ENCODE results near the gene ANKS6.

The ANKS6 gene

DNA sequence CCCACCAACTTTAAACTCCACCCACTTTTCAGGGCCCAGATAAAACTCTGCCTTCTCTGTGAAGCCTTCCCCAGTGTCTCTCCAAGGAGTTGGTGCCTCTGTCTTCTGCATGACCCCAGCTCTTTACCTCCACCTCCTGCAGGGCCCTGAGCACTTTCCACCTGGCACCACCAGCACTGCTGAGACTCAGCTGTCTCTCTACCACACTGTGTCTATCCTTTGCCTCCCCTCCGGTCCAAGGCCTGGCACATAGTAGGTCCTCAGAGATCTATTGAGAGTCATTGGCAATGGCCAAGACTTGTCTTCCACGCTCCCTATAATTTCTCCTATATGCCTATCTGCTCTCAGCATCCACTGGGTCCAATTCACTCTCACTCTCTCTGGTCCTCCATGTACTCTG, 74.7 kb downstream of the ANKS6 start:
- no peak overlapping the region for H3K9ac ChIP-seq (ENCODE audit: low read depth, low read length, poor library complexity, severe bottlenecking)
- no peaks in the 10 kb centered on the region for H4K20me1 ChIP-seq (ENCODE audit: insufficient read depth, low read length, poor library complexity, severe bottlenecking)
- no peak overlapping the region for H2AFZ ChIP-seq (ENCODE audit: low read length)
- H3F3A ChIP-seq (ENCODE audit: low read depth): no peaks in the 10 kb centered on the region
- H3K36me3 ChIP-seq (ENCODE audit: insufficient read depth, low read length): no peaks in the 10 kb centered on the region
- H3K4me2 ChIP-seq (ENCODE audit: low read depth, low read length, poor library complexity, severe bottlenecking): no peak overlapping the region
- no peaks in the 10 kb centered on the region for H3K9me2 ChIP-seq (replicated peaks; ENCODE audit: low read depth, low read length)
- peaks cover 3% of the 10 kb centered on the region for H3K4me1 ChIP-seq (ENCODE audit: insufficient read depth, low read length, poor library complexity, severe bottlenecking)
- no peaks in the 10 kb centered on the region for H3K9me3 ChIP-seq (ENCODE audit: insufficient read depth, low read depth, low read length)
- no peak overlapping the region for H3K4me3 ChIP-seq (ENCODE audit: low read length, poor library complexity, severe bottlenecking)
- H3K27me3 ChIP-seq (ENCODE audit: insufficient read depth, low read length, poor library complexity, severe bottlenecking): no peaks in the 10 kb centered on the region
- H3K79me2 ChIP-seq (ENCODE audit: insufficient read depth, low read length): no peaks in the 10 kb centered on the region
- TF ChIP-seq, protein P1, sequence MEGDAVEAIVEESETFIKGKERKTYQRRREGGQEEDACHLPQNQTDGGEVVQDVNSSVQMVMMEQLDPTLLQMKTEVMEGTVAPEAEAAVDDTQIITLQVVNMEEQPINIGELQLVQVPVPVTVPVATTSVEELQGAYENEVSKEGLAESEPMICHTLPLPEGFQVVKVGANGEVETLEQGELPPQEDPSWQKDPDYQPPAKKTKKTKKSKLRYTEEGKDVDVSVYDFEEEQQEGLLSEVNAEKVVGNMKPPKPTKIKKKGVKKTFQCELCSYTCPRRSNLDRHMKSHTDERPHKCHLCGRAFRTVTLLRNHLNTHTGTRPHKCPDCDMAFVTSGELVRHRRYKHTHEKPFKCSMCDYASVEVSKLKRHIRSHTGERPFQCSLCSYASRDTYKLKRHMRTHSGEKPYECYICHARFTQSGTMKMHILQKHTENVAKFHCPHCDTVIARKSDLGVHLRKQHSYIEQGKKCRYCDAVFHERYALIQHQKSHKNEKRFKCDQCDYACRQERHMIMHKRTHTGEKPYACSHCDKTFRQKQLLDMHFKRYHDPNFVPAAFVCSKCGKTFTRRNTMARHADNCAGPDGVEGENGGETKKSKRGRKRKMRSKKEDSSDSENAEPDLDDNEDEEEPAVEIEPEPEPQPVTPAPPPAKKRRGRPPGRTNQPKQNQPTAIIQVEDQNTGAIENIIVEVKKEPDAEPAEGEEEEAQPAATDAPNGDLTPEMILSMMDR (conservative IDR thresholded peaks at IDR 0.05; ENCODE audit: low read length): no peak
- no peak for TF ChIP-seq EZH2phosphoT487 (IDR thresholded peaks at IDR 0.05; ENCODE audit: borderline replicate concordance)

DNA sequence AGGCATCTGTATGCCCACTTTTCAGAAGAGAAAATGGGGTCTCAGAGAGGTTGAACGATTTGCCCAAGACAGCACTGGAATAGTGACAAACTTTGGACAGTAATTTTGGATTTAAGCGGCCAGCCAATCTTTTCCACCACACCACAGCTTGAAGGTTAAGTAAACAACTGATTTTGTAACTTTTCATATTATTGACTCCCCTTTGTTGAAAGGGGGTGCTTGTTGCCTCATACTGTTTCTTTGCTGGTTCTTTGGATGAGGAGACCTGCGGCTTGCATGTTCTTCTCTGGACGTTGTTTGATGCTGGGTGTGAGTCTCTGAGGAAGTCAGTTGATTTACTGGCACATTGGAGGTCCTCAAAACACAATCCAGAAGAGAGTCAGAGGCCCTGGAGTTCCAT, 76.0 kb downstream of the ANKS6 start:
- Histone ChIP-seq H3K79me2 (ENCODE audit: insufficient read depth, low read length) (no peaks in the 10 kb centered on the region), H2AFZ (ENCODE audit: low read length) (no peak overlapping the region), H3K9ac (ENCODE audit: low read depth, low read length, poor library complexity, severe bottlenecking) (no peak overlapping the region), H3K36me3 (ENCODE audit: insufficient read depth, low read length) (no peaks in the 10 kb centered on the region), H3K9me2 (replicated peaks; ENCODE audit: low read depth, low read length) (no peaks in the 10 kb centered on the region), H3K4me3 (ENCODE audit: low read length, poor library complexity, severe bottlenecking) (no peak overlapping the region), H3K27me3 (ENCODE audit: insufficient read depth, low read length, poor library complexity, severe bottlenecking) (no peaks in the 10 kb centered on the region), H4K20me1 (ENCODE audit: insufficient read depth, low read length, poor library complexity, severe bottlenecking) (no peaks in the 10 kb centered on the region), H3K9me3 (ENCODE audit: insufficient read depth, low read depth, low read length) (no peaks in the 10 kb centered on the region), H3K4me2 (ENCODE audit: low read depth, low read length, poor library complexity, severe bottlenecking) (no peak overlapping the region), H3K4me1 (ENCODE audit: insufficient read depth, low read length, poor library complexity, severe bottlenecking) (no peaks in the 10 kb centered on the region), H3F3A (ENCODE audit: low read depth) (no peaks in the 10 kb centered on the region)
- no peak for TF ChIP-seq EZH2phosphoT487 (IDR thresholded peaks at IDR 0.05; ENCODE audit: borderline replicate concordance)
- TF ChIP-seq, protein P1 (conservative IDR thresholded peaks at IDR 0.05; ENCODE audit: low read length): no peak

- Histone ChIP-seq H3F3A (ENCODE audit: low read depth) (no peaks in the 10 kb centered on the region), H3K4me3 (ENCODE audit: low read length, poor library complexity, severe bottlenecking) (no peak overlapping the region), H3K4me1 (ENCODE audit: insufficient read depth, low read length, poor library complexity, severe bottlenecking) (no peaks in the 10 kb centered on the region), H3K9me2 (replicated peaks; ENCODE audit: low read depth, low read length) (no peaks in the 10 kb centered on the region), H3K27me3 (ENCODE audit: insufficient read depth, low read length, poor library complexity, severe bottlenecking) (no peaks in the 10 kb centered on the region), H3K36me3 (ENCODE audit: insufficient read depth, low read length) (no peaks in the 10 kb centered on the region), H3K9me3 (ENCODE audit: insufficient read depth, low read depth, low read length) (no peaks in the 10 kb centered on the region), H2AFZ (ENCODE audit: low read length) (no peak overlapping the region), H3K79me2 (ENCODE audit: insufficient read depth, low read length) (no peaks in the 10 kb centered on the region), H3K9ac (ENCODE audit: low read depth, low read length, poor library complexity, severe bottlenecking) (no peak overlapping the region), H4K20me1 (ENCODE audit: insufficient read depth, low read length, poor library complexity, severe bottlenecking) (no peaks in the 10 kb centered on the region), H3K4me2 (ENCODE audit: low read depth, low read length, poor library complexity, severe bottlenecking) (no peak overlapping the region)
- TF ChIP-seq EZH2phosphoT487 (IDR thresholded peaks at IDR 0.05; ENCODE audit: borderline replicate concordance): no peak
- TF ChIP-seq, protein P1 (conservative IDR thresholded peaks at IDR 0.05; ENCODE audit: low read length): no peak
Observed at GRCh38 chr9:98719055-98719454, 77.3 kb downstream of the ANKS6 start.

Data from Loucy (cell line).